Caki2 (cell line): ENCODE measurements around the gene ACTG2. TPM values are rescaled to one million over a fixed set of nuclear protein-coding genes. Genes with fewer than 3 reads are reported as not detected.
"Not testable (repeated sequence)": the region's sequence is repeated elsewhere in the genome, so short reads cannot be mapped to it uniquely, and the experiment has no call there.

Experiments used
- DNase-seq: peaks from one replicate; pipeline ENCODE4 v3.0.0-alpha.2; 2015; ENCODE audit warnings: low read depth
- in situ Hi-C: cut with HindIII; loops from 2 replicates; pipeline ENCODE4 v1.10.0; 2016; ENCODE audit warnings: low sequenced_read_pairs, low pct_unique_long_range_greater_than_20kb, mixed read lengths
- total RNA-seq: library from RNA; depleted of rRNA; stranded (reverse); fragments of >200 nt; shearing (Covaris generic); gene quantifications from 2 replicates; pipeline ENCODE4 v1.2.3, GENCODE V29; 2014; ENCODE audit warnings: low replicate concordance; rRNA removed

Gene ACTG2
- not detected in 2 replicates for total RNA-seq

DNA sequence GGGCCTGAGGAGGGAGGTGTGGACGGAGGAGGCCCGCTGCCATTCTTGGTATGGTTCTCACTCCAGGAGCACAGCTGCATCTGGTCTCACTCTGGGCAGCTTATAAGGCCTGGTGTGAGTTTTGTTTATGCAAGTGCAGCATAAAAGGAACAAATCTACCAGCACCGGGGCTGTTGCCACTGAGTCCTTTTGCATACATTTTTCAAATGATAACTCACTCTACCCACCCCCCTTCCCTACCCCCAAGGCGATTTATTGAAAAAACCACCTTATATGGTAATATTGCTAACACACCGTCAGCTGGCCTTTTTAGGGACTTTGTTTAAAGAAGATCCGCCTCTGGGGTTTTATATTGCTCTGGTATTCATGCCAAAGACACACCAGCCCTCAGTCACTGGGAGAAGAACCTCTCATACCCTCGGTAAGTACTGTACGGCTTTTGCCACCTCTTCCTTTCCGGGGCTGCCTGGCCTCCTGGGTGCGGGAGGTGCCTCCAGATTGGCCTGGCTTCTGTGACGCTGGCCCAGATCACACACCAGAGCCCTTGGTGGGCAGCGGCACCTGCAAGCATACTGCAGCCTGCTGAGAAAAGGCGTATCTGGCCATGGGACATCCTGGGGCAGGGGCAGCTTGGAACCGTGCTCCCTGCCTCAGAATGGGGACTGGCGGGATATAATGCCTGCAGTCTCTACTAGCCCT is at the start of gene ACTG2:
Gene ACTG2, plus strand, starts transcription at position 378 of the 699 bp plus-strand sequence. CDS start 8,304 bp downstream, outside the sequence.
- in situ Hi-C loops: no loop called here
- DNase-seq: no peak

DNA sequence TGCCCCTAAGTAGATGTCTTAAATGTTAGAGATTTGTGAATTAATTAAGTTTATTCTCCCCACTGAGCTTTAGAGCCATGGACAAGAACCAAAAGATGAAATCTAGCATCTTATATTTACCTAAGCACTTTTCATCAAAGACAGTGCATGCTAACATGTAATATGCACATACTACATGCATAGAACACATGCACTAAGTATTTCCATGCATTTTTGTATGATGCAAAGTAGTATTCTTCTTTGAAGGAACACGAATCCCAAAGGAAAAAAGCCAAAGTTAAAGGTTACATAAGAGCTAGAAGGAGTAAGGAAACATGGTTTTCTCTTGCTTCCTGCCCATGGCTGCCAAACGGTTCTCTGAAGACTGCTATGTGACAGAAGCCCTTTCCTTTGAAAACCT is 48.7 kb upstream of the ACTG2 start:
- in situ Hi-C loops: no loop called here
- no peak for DNase-seq

DNA sequence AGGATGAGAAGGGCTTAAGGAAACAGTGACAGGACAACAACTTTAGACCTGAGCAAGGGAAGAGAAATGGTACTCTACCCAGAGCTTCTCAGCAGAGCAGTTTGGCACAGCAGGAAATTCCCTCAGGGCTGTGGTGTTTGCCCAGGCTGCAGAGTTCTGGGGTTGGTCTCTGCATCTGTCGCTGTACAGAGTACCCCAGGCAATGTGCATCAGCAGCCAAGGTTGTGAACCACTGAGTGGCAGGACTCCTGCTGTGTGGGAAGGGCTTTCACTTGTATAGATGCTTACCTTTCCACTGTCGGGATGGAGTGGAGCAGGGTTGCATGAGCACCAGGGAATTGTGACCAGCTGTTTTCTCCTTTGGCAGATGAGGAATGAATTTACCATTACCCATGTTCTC is 42.8 kb upstream of the ACTG2 start:
- in situ Hi-C loops: no loop called here
- DNase-seq: no peak

DNA sequence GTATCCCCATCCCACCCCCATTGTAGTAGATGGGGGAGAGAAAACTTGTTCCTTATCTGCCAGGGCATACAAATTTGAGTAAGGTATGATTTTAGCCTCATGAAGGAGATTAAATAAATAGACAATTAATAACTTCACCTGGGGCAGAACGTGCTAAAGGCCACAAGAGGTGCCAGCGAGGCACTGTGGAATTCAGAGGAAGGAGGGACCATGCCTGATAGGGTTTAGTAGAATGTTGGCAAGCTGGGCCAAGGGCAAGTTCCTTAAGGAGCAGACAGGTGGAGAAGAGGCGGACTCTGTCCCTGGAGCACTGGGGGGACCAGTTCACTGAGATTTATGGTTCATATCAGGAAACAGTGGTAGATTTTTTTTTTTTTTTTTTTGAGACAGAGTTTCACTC is 41.5 kb upstream of the ACTG2 start:
- in situ Hi-C loops: no loop called here
- DNase-seq: no peak

DNA sequence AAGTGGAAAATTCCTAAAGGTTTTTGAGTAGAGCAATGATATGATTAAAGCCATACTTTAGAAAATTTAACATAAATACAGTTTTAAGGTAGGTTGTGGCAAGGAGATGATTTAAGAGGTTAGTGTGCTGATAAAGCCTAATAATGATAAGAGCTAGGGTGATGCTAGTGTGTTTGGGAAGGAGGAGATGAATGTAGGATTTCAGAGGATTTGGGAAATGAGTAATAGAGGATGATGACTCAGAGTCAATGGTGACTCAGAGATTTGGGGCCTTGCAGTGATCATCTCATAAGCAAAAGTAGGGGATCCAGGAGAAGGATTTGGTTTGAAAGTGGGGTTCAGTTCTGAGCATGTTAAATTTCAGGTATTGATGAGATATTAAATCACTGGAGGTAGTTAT is 40.8 kb upstream of the ACTG2 start:
- DNase-seq: no peak

DNA sequence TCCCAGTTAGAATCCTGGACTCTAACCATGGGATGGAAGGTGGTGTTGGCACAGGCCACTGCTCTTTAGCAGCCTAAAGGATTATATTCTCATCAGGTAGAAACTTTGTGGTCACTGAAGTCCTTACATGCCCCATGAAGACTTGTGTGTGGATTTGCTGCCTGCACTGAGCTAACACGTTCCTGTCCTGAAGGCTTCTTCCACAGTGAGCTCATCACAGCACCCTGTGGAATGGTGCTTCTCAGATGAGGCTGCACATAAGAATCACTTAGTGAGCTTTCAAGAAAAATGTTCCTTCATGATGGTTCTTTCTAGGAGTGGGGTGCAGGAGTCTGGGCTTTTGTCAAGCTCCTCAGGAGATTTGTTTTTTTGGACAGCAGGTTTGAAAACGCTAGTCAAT is 37.3 kb upstream of the ACTG2 start:
- in situ Hi-C loops: no loop called here
- DNase-seq: no peak

More for the DNA sequence above, 40.8 kb upstream of the ACTG2 start:
- in situ Hi-C loops: no loop called here

DNA sequence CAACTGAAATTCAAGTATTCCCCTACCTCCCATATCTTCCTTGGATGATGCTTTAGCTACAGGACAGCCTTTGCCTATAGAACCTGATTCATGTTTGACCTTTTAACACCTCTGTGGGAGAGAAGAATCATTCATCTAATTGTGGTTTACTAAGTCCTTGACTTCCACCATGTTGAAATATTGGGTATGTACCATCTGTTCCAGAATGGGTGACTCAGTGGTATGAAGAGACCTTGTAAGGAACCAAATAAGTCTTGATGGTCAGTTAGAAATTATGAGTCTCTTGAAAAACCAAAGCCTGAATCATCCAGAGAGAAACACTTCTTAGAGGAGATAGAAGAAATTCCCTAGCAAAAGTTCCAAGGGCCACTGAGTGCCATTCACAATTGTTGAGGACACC is 36.6 kb upstream of the ACTG2 start:
- in situ Hi-C loops: no loop called here
- DNase-seq: no peak

DNA sequence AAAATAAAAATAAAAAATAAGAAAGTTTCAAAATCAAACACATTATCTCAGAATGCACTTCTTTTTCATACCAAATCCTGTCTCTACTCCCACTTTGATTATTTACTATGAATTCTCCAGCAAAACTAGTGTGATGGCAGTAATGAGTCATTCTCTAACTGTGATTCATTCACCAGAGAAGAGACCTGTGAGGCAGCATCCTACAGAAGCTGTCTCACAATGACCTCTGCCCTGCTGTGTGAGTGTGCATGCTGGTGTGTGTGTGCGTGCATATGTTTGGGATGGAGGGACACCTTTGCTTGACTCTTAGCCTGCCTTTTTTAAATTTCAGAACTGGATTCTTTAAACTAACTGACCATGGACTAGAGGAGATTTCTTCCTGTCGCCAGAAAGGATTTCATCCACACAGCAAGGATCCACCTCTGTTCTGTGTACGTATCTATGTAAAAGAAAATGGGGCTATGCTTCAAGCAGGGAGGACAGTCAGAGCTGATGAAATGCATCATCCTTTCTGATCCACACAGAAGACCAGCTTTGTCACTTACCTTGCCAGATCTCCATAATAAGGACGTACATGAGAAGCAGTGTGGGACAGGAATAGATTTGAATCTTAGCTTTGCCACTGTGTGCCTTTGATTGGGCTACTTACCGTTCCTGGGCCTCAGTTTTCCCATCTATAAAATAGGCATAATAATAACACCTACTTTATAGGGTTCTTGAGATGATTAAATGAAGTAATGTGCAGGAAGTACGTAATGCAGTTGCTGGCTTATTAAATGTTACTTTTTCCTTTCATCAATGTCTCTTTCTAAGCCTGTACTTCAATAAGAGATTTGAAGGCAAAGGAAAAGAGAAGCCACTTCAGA is 32.9 kb upstream of the ACTG2 start:
- in situ Hi-C loops: no loop called here
- DNase-seq: peak; percentile 71

DNA sequence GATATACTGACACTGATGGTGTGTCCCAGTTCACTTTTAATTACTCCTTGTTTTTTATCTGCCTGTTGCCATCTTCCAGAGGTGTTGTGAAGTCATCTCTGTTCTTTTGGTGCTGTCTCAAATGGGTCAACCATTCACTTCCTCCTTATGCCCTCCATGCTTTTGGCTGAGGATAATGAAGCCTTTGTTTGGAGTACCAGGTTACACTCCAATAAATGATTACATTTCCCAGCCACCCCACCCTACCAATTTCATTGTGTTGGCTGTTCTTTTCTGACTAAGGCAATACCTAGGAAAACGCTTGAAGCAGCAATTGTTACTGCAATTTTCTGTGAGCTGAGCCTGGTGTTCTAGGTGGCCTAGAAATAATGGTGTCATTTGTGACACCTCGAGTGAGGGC is 29.8 kb upstream of the ACTG2 start:
- DNase-seq: peak; percentile 3
- in situ Hi-C loops: no loop called here

DNA sequence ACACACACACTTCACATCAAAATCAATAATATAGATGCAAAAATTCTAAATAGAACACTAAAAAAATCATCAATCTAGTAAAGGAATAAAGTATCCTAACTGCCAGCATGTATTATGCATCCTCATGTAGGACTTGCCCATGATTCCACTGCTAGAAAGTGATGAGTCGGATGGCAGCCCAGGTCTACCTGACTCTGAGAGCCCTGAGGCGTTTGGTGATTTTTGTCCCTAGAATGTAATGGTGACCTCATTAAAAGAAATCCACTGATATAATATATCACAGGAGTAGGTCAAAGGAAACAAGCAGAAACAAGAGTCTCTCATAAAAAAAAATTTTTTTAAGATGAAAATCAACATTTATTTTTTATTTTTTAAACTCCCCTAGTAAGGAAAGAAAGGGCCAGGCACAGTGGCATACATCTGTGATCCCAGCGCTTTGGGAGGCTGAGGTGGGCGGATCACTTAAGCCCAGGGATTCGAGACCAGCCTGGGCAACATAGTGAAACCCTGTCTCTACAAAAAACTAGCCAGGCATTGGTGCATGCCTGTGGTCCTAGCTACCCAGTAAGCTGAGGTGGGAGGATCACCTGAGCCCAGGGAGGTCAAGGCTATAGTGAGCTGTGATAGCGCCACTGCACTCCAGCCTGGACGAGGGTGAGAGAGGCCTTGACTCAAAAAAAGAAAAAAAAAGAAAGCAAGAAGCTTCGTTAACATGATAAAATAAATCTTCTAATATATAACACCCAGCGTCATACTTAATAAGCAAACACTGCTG is 24.4 kb upstream of the ACTG2 start:
- DNase-seq: no peak
- in situ Hi-C loops: no loop called here

DNA sequence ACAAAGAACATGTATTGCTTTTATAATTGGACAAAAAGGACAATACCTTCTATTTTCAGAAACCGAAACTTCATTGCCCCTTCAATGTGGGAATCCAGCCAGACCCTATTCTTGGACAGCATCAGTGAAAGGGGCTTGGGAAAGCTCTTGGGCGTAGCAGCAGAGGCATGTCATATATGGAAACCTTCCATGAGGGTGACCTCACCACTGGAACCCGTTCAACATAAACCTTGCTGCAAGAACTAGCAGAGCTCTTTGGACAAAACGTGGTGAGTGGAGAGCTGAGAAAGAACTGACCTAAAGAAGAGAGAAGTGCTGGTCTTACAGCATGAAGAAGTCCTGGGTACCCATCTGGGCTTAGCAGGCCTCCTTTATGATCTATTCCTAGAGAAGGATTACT is 22.7 kb upstream of the ACTG2 start:
- DNase-seq: no peak
- in situ Hi-C loops: no loop called here

DNA sequence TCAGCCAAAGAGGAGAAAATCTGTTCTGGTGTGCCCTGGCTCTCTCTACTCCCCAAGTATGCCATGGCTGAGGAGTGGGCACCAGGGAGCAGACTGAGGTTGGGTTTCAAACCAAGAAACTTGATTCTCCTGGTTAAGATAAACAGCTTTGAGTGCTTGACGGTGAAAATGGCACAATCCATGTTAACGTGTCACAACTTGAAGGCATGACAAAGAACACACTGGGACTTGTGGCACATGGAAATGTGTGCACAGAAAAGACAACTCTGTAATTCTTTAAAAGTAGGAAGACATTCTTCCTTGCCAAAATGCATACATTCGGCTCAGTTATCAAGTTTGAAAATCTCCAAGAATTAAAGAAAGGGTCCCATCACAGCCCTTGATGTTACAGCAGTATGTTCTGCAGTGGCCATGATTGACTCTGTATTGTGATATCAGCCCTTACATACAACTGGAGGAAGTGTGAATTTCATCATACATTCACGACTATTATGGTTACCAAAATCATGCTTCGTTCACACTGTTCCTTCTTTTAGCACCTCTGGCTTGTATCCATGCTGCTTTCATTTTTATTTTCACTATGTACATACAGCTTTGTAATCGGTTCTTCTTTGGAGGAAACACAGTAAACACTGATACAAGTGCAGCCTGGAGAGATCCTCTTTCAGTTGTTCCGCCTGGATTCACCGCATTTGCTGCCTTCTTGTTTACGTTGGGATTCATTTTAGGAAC is 15.6 kb upstream of the ACTG2 start:
- no peak for DNase-seq
- in situ Hi-C loops: no loop called here

DNA sequence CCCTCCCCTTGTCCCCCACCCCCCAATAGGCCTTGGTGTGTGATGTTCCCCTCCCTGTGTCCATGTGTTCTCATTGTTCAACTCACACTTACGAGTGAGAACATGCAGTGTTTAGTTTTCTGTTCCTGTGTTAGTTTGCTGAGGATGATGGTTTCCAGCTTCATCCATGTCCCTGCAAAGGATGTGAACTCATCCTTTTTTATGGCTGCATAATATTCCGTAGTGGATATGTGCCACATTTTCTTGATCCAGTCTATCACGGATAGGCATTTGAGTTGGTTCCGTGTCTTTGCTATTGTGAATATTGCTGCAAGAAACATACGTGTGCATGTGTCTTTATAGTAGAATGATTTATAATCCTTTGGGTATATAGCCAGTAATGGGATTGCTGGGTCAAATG is 14.8 kb upstream of the ACTG2 start:
- in situ Hi-C loops, DNase-seq: not testable (repeated sequence)

DNA sequence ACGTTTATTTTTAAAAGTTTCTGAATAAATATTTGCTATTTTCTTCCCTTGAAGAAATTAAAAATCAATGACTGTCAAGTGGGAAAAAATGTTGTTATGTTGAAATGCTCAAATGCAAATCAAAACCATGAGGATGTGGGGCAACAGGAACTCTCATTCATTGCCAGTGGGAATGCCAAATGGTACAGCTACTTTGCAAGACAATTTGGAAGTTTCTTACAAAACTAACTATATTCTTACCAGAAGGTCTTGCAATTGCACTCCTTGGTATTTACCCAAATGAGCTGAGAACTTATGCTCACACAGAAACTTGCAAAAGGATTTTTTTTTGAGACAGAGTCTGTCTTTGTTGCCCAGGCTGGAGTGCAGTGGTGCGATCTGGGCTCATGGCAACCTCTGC is 7.4 kb upstream of the ACTG2 start:
- in situ Hi-C loops: no loop called here
- DNase-seq: no peak

DNA sequence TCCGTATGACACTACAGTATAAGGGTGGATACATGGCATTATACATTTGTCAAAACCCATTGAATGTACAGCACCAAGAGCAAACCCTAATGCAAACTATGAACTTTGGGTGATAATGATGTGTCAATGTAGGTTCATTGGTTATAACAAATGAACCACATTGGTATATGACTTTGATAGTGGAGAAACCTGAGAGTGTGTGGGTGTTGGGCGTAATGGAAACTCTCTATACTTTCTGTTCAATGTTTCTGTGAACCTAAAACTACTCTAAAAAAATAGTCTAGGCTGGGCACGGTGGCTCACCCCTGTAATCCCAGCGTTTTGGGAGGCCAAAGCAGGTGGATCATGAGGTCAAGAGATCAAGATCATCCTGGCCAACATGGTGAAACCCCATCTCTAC is 6.5 kb upstream of the ACTG2 start:
- in situ Hi-C loops: no loop called here

DNA sequence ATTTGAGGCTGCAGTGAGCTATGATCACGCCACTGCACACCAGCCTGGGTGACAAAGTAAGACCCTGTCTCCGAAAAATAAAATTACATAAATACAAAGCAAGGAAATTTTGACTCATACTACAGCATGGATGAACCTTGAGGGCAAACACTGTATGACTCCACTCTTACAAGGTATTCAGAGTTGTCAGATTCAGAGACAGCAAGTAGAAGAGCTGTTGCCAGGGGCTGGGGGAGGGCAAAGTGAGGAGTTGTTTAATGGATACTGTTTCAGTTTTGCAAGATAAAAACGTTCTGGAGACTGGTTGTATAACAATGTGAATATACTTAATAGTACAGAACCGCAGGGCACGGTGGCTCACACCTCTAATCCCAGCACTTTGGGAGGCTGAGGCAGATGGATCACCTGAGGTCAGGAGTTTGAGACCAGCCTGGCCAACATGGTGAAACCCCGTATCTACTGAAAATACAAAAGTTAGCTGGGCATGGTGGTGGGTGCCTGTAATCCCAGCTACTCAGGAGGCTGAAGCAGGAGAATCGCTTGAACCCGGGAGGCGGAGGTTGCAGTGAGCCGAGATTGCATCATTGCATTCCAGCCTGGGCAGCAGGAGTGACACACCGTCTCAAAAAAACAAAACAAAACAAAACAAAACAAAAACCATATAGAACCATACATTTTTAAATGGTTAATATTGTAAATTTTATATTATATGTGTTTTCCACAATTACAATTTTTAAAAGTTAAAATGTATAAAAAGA is 5.0 kb upstream of the ACTG2 start:
- DNase-seq, in situ Hi-C loops: not testable (repeated sequence)

More for the DNA sequence above, 6.5 kb upstream of the ACTG2 start:
- no peak for DNase-seq

DNA sequence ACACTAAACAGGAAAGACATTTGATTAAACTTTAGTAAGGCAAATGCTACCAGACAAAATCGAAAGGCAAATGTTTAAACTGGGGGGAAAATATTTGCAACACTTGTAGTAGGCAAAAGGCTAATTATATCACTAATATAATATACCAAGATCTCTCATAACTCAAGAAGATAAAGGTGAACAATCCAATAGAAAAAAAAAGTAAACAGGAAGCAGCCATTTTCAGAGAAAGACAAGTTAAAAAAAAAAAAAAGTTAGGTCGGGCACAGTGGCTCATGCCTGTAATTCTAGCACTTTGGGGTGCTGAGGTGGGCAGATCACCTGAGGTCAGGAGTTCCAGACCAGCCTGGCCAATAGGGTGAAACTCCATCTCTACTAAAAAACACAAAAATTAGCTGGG is 4.4 kb upstream of the ACTG2 start:
- DNase-seq: no peak
- in situ Hi-C loops: no loop called here

DNA sequence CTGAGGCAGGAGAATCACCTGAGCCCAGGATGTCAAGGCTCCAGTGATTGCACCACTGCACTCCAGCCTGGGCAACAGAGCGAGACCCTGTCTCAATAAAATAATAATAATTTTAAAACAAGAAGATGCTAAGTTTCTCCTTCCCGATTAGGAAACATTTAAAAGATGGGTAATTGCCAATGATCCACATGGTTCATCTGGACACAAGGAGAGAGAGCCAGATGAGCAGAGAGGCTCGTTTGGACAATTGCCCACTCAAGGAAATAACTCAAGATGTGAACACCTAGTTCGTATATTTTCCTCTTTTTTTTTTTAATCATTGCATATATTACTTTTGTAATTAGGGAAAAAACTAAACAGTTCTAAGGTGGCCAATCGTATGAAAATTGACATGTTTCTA is 3.6 kb upstream of the ACTG2 start:
- in situ Hi-C loops: no loop called here
- no peak for DNase-seq
